Spleen (tissue), 7 donors: Measurements from ENCODE around the gene ABCC1.

Source experiments
- CTCF ChIP-seq, 11 experiments: fragments of 200-600 bp in 7 of 11; fragments of 450-650 bp in 4 of 11; sonication (generic) in 4 of 11; IDR thresholded peaks in 8 of 11; conservative IDR thresholded peaks in 3 of 11; 1 replicate in 7 of 11; 2 replicates in 4 of 11; pipeline versions ENCODE4 v1.4.0 to v1.8.0; 2016 to 2021; ENCODE audit warnings: antibody characterized with exemption in 11 of 11, inconsistent platforms in 4 of 11, mild to moderate bottlenecking in 1 of 11
- POLR2A ChIP-seq, 3 donors: fragments of 450-650 bp; IDR thresholded peaks; one replicate each; pipeline ENCODE4 v1.5.1; 2017; ENCODE audit warnings: antibody characterized with exemption in 3 of 3, mild to moderate bottlenecking in 1 of 3
- donor health status: DM: no; HTN: no; CAD: no; lungs with moderate emphysema.
- donor health status: DM: no; HTN: no; CAD: no.
- donor health status: DM: no; HTN: no; CAD: no.

GRCh38 chr16:16164243-16164642 is 214.8 kb downstream of the ABCC1 start:
- TF ChIP-seq CTCF (IDR thresholded peaks at IDR 0.05 in 8 of 11, conservative IDR thresholded peaks at IDR 0.05 in 3 of 11) (no peak), POLR2A (IDR thresholded peaks at IDR 0.05) (no peak)
